Measurements from ENCODE around the gene IGF2BP3. TPM values are rescaled to one million over a fixed set of nuclear protein-coding genes. Genes with fewer than 3 reads are reported as not detected.
"Not testable (repeated sequence)": the region's sequence is repeated elsewhere in the genome, so short reads cannot be mapped to it uniquely, and the experiment has no call there.

Gene IGF2BP3
- total RNA-seq (1 to 10 TPM in 1 of 2 donors, under 1 TPM in 1; 0.71 to 1.6 TPM), polyA plus RNA-seq (under 1 TPM in 1 of 2 donors, not detected in 1; 0.08 TPM)
- long read RNA-seq, donor 1, result 0 reads
- long read RNA-seq, donor 2, partial matches to known transcripts, result 0 of 1 reads
- long read RNA-seq, donor 2, other reads (novel, unspliced or antisense), result 1 of 1 reads

DNA sequence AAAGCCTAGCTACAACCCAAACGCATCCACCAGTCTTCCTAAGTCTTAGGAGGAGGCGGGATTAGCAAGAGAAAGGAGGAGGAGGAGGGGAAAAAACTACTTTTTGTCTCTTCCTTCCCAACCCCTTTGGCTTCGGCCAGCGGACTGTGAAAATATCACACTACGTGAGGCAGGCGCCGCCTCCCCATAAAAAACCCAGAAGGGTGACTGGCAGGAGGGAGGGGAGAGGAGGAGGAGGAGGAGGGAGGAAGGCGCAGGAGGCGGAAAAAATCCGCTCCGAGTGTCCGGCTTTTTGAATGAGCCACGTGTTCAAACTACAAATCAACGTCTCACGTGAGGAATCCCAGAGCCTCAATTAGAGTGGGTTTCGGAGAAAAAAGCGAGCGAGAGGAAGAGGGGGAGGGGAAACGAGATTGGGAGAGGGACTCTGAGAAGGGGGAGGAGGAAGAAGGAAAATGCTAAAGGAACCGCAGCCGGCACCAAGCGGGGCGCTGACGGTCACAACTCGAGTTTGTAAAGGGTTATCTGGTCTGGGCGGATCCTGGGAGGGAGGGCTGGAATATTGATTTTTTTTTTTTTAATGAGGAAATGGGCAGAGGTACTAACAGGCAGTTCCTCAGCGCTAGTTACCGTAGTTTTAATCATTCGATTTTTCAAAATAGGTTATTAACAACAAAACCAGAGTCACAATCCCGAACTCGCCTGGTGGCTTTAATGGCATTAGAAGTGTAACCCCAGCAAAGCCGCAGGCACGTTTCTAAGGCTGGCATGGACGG, at the start of gene IGF2BP3:
TSS of gene IGF2BP3 (minus strand) at position 162 of the 776 bp plus-strand sequence. CDS start 381 bp downstream, outside the sequence.
- Histone ChIP-seq H3K4me3 (ENCODE audit: low read length in 2 of 2) (peak within 1 kb of the TSS in 1 of 2 donors; percentile 1), H3K27me3 (ENCODE audit: control insufficient read depth in 1 of 2, insufficient read depth in 2 of 2, low read length in 1 of 2) (peaks cover 0 to 2% of the 10 kb centered on the region in 2 donors), H3K4me1 (ENCODE audit: control insufficient read depth in 1 of 2, insufficient read depth in 2 of 2, low read length in 2 of 2) (no peaks in the 10 kb centered on the region), H3K36me3 (ENCODE audit: control insufficient read depth in 1 of 2, insufficient read depth in 2 of 2, low read length in 1 of 2) (no peaks in the 10 kb centered on the region), H3K9me3 (ENCODE audit: control insufficient read depth, low read length) (no peaks in the 10 kb centered on the region), H3K27ac (ENCODE audit: low read depth in 1 of 2, low read length in 2 of 2) (no peak within 1 kb of the TSS)
- intact Hi-C loops (cut with DNase I), result no loop called here
- ATAC-seq (ENCODE audit: low FRiP score) (no peak), DNase-seq (no peak)
- 4% methylated on average over 34 of the region's 34 CpGs for WGBS, 2 donors

DNA sequence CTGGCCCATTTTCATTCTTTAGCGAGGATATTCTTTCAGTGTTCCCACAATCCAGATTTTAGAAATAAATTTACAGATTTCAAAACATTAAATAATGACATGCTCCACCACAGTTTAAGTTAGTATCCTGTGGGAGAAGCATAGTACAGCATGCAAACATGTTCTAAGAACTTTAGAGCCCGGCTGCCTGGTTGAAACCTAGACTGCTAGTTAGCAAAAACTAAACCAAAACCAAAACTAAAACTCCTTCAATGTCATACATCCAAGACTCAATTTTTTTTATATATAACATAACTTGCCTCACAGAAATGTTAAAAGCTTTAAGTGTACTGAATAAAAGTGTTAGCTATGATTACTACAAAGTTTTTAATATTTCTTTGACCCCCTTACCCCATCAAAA, 44.5 kb upstream of the IGF2BP3 start:
- H3K4me3 ChIP-seq (ENCODE audit: low read length in 2 of 2), result no peak overlapping the region
- no peaks in the 10 kb centered on the region for H3K9me3 ChIP-seq (ENCODE audit: control insufficient read depth, low read length)
- peaks cover 3 to 9% of the 10 kb centered on the region in 2 donors for H3K36me3 ChIP-seq (ENCODE audit: control insufficient read depth in 1 of 2, insufficient read depth in 2 of 2, low read length in 1 of 2)
- intact Hi-C loops (cut with DNase I), result no loop called here
- 94% methylated on average over 2 of the region's 2 CpGs for WGBS, 2 donors
- no peak overlapping the region for H3K27ac ChIP-seq (ENCODE audit: low read depth in 1 of 2, low read length in 2 of 2)
- H3K27me3 ChIP-seq (ENCODE audit: control insufficient read depth in 1 of 2, insufficient read depth in 2 of 2, low read length in 1 of 2), result no peaks in the 10 kb centered on the region
- DNase-seq (no peak), ATAC-seq (ENCODE audit: low FRiP score) (no peak)
- no peaks in the 10 kb centered on the region for H3K4me1 ChIP-seq (ENCODE audit: control insufficient read depth in 1 of 2, insufficient read depth in 2 of 2, low read length in 2 of 2)

DNA sequence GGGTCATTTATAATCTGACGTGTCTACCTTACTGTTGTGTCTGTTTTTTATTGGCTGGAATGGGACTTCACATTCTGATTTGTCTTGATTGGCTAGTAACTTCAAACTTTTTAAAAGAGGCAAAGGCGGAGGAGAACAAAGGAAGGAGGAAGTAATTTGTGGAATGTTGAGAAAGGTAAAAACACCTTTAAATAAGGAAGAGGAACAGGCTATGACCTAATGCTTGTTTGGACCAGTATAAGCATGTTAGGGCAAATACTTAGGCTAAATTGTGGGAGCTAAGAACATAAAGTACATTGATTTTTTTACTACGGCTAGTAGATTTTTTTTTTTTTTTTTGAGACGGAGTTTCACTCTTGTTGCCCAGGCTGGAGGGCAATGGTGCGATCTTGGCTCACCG, 43.5 kb upstream of the IGF2BP3 start:
- H3K4me3 ChIP-seq (ENCODE audit: low read length in 2 of 2); H3K36me3 ChIP-seq (ENCODE audit: control insufficient read depth in 1 of 2, insufficient read depth in 2 of 2, low read length in 1 of 2); ATAC-seq (ENCODE audit: low FRiP score); DNase-seq; intact Hi-C loops (cut with DNase I); H3K9me3 ChIP-seq (ENCODE audit: control insufficient read depth, low read length); H3K27me3 ChIP-seq (ENCODE audit: control insufficient read depth in 1 of 2, insufficient read depth in 2 of 2, low read length in 1 of 2); H3K4me1 ChIP-seq (ENCODE audit: control insufficient read depth in 1 of 2, insufficient read depth in 2 of 2, low read length in 2 of 2); H3K27ac ChIP-seq (ENCODE audit: low read depth in 1 of 2, low read length in 2 of 2): not testable (repeated sequence)
- 83 to 86% methylated on average over 6 of the region's 6 CpGs for WGBS, 2 donors

DNA sequence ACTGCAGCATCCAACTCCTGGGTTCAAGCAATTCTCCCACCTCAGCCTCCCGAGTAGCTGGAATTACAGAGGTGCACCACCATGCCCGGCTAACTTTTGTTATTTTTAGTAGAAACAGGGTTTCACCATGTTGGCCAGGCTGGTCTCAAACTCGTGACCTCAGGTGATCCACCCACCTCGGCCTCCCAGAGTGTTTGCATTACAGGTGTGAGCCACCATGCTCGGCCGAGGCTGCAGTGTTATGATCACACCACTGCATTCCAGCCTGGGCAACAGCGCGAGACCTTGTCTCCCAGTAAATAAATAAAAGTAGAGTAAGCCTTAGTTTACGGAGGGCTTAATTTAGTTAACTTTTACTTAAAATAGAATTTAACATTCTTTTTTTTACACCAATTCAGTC, 23.7 kb upstream of the IGF2BP3 start:
- 84 to 91% methylated on average over 9 of the region's 9 CpGs for WGBS, 2 donors
- DNase-seq (no peak), ATAC-seq (ENCODE audit: low FRiP score) (no peak)
- peaks cover 2% of the 10 kb centered on the region for H3K9me3 ChIP-seq (ENCODE audit: control insufficient read depth, low read length)
- H3K27me3 ChIP-seq (ENCODE audit: control insufficient read depth in 1 of 2, insufficient read depth in 2 of 2, low read length in 1 of 2), result no peaks in the 10 kb centered on the region
- no peaks in the 10 kb centered on the region for H3K36me3 ChIP-seq (ENCODE audit: control insufficient read depth in 1 of 2, insufficient read depth in 2 of 2, low read length in 1 of 2)
- intact Hi-C loops (cut with DNase I), result no loop called here
- no peak overlapping the region for H3K4me3 ChIP-seq (ENCODE audit: low read length in 2 of 2)
- no peak overlapping the region for H3K27ac ChIP-seq (ENCODE audit: low read depth in 1 of 2, low read length in 2 of 2)
- no peaks in the 10 kb centered on the region for H3K4me1 ChIP-seq (ENCODE audit: control insufficient read depth in 1 of 2, insufficient read depth in 2 of 2, low read length in 2 of 2)

DNA sequence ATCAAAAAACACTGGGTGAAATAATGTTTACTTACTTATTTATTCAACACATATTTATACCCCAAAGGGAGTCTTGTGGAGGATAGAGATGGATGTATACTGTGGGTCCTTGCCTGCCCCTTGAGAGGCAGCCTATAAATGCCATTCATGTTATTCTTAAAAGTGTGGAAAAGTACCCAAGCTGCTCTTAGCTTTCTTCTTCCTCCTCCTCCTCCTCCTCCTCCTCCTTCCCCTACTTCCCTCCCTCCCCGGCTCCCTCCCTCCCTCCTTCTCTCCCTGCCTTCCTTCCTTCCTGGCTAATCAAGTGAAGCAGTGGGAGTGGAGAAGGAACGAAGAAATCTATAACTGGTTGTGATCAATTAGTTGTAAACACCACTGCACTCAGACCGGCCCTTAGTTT, 21.2 kb upstream of the IGF2BP3 start:
- intact Hi-C loops (cut with DNase I), result no loop called here
- 62 to 67% methylated on average over 2 to 3 of the region's 3 CpGs for WGBS, 2 donors
- Histone ChIP-seq H3K36me3 (ENCODE audit: control insufficient read depth in 1 of 2, insufficient read depth in 2 of 2, low read length in 1 of 2) (no peaks in the 10 kb centered on the region), H3K4me3 (ENCODE audit: low read length in 2 of 2) (no peak overlapping the region), H3K27ac (ENCODE audit: low read depth in 1 of 2, low read length in 2 of 2) (no peak overlapping the region), H3K27me3 (ENCODE audit: control insufficient read depth in 1 of 2, insufficient read depth in 2 of 2, low read length in 1 of 2) (no peaks in the 10 kb centered on the region), H3K4me1 (ENCODE audit: control insufficient read depth in 1 of 2, insufficient read depth in 2 of 2, low read length in 2 of 2) (no peaks in the 10 kb centered on the region), H3K9me3 (ENCODE audit: control insufficient read depth, low read length) (peaks cover 2% of the 10 kb centered on the region)
- ATAC-seq (ENCODE audit: low FRiP score), result no peak
- no peak for DNase-seq

DNA sequence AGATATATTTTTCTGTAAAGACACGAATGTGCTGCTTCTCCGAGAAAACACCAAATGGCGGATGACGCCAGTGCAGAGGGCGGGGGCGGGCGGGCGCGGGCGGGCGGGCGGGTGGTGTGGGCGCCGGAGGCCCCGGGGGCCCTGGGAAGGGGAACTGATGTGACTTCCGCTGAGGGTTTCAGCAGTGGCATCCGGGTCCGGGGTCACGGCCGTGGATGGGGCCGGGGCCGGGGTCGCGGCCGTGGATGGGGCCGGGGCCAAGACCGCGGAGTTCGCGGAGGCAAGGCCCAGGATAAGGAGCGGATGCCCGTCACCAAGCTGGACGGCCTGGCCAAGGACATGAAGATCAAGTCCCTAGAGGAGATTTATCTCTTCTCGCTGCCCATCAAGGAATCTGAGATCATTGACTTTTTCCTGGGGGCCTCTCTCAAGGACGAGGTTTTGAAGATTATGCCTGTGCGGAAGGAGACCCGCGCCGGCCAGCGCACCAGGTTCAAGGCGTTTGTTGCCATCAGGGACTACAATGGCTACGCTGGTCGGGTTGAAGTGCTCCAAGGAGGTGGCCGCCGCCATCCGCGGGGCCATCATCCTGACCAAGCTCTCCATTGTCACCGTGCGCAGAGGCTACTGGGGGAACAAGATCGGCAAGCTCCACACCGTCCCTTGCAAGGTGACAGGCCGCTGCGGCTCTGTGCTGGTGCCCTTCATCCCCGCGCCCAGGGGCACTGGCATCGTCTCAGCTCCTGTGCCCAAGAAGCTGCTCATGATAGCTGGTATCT, 20.3 kb upstream of the IGF2BP3 start:
- peak overlapping the region in 1 of 2 donors; percentile 34 for H3K27ac ChIP-seq (ENCODE audit: low read depth in 1 of 2, low read length in 2 of 2)
- ATAC-seq (ENCODE audit: low FRiP score), result peak; percentile 87
- H3K9me3 ChIP-seq (ENCODE audit: control insufficient read depth, low read length), result peaks cover 2% of the 10 kb centered on the region

DNA sequence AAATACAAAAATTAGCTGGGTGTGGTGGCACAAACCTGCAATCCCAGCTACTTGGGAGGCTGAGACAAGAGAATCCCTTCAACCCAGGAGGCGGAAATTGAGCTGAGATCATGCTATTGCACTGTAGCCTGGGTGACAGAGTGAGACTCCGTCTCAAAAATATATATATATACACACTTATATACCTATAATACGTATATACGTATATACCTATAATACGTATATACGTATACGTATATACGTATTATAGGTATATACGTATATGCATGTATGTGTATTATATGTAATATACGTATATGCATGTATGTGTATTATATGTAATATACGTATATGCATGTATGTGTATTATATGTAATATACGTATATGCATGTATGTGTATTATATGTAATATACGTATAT, 18.4 kb upstream of the IGF2BP3 start:
- H3K27me3 ChIP-seq (ENCODE audit: control insufficient read depth in 1 of 2, insufficient read depth in 2 of 2, low read length in 1 of 2); H3K4me3 ChIP-seq (ENCODE audit: low read length in 2 of 2); H3K36me3 ChIP-seq (ENCODE audit: control insufficient read depth in 1 of 2, insufficient read depth in 2 of 2, low read length in 1 of 2); H3K9me3 ChIP-seq (ENCODE audit: control insufficient read depth, low read length); ATAC-seq (ENCODE audit: low FRiP score); H3K4me1 ChIP-seq (ENCODE audit: control insufficient read depth in 1 of 2, insufficient read depth in 2 of 2, low read length in 2 of 2); intact Hi-C loops (cut with DNase I); DNase-seq; H3K27ac ChIP-seq (ENCODE audit: low read depth in 1 of 2, low read length in 2 of 2): not testable (repeated sequence)
- WGBS, 2 donors, result 95 to 96% methylated on average over 13 of the region's 13 CpGs

More for the DNA sequence above, 20.3 kb upstream of the IGF2BP3 start:
- Histone ChIP-seq H3K4me3 (ENCODE audit: low read length in 2 of 2) (peak overlapping the region; percentile 28 to 82), H3K27me3 (ENCODE audit: control insufficient read depth in 1 of 2, insufficient read depth in 2 of 2, low read length in 1 of 2) (no peaks in the 10 kb centered on the region), H3K4me1 (ENCODE audit: control insufficient read depth in 1 of 2, insufficient read depth in 2 of 2, low read length in 2 of 2) (no peaks in the 10 kb centered on the region), H3K36me3 (ENCODE audit: control insufficient read depth in 1 of 2, insufficient read depth in 2 of 2, low read length in 1 of 2) (no peaks in the 10 kb centered on the region)
- 48% methylated on average over 53 to 56 of the region's 56 CpGs for WGBS, 2 donors
- intact Hi-C loops (cut with DNase I), result no loop called here
- DNase-seq, result peak; percentile 68 to 83

DNA sequence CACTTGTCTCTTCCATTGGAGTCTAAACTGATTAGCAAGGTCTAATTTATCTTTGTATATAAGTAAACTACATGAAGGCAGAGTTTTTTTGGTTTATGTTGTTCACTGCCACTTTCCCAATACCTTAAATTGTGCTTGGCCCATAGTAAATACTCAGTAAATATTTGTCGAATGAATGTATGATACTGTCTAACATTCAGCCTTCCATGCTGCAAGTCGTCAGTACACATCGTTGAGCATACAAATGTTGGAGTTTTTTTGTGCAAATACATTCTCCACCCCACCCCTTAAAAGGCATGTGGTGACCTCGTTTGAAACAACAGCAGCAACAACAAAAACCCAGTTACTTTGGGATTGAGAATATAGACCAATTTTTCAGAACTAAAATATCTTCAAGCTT, 17.4 kb upstream of the IGF2BP3 start:
- H3K27ac ChIP-seq (ENCODE audit: low read depth in 1 of 2, low read length in 2 of 2), result no peak overlapping the region
- DNase-seq (no peak), ATAC-seq (ENCODE audit: low FRiP score) (no peak)
- 48 to 52% methylated on average over 4 of the region's 4 CpGs for WGBS, 2 donors
- H3K4me3 ChIP-seq (ENCODE audit: low read length in 2 of 2), result no peak overlapping the region
- peaks cover 2% of the 10 kb centered on the region for H3K9me3 ChIP-seq (ENCODE audit: control insufficient read depth, low read length)
- H3K36me3 ChIP-seq (ENCODE audit: control insufficient read depth in 1 of 2, insufficient read depth in 2 of 2, low read length in 1 of 2), result no peaks in the 10 kb centered on the region
- intact Hi-C loops (cut with DNase I), result no loop called here
- H3K27me3 ChIP-seq (ENCODE audit: control insufficient read depth in 1 of 2, insufficient read depth in 2 of 2, low read length in 1 of 2), result no peaks in the 10 kb centered on the region
- H3K4me1 ChIP-seq (ENCODE audit: control insufficient read depth in 1 of 2, insufficient read depth in 2 of 2, low read length in 2 of 2), result no peaks in the 10 kb centered on the region

All from aorta (tissue), 5 donors.